ENCODE results near the gene ALDH4A1. TPM values are rescaled to one million over a fixed set of nuclear protein-coding genes. Genes with fewer than 3 reads are reported as not detected.

The ALDH4A1 gene
- total RNA-seq, 2 experiments from 2014 or later, result 6.1 to 7.6 TPM

GRCh38 chr1:18921516-18922251 lies 19.3 kb upstream of the ALDH4A1 start:
- DNase-seq (ENCODE audit: low spot score), result no peak
- H3K4me2 ChIP-seq (ENCODE audit: low read length), result no peak overlapping the region
- H3K79me2 ChIP-seq (ENCODE audit: insufficient read depth, low read depth, low read length), result no peaks in the 10 kb centered on the region
- H3K27ac ChIP-seq (ENCODE audit: low read depth, low read length, poor library complexity, severe bottlenecking), result no peak overlapping the region
- H3K9me2 ChIP-seq (ENCODE audit: insufficient read depth, low read length), result no peaks in the 10 kb centered on the region
- intact Hi-C loops (cut with micrococcal nuclease; ENCODE audit: unreplicated experiment), result no loop called here
- no peaks in the 10 kb centered on the region for H4K20me1 ChIP-seq (ENCODE audit: insufficient read depth, low read length)
- H3K4me1 ChIP-seq (ENCODE audit: insufficient read depth, low read length, poor library complexity, severe bottlenecking), result peaks cover 4% of the 10 kb centered on the region
- H3K4me3 ChIP-seq (ENCODE audit: low read depth, low read length, poor library complexity, severe bottlenecking), result no peak overlapping the region
- no peaks in the 10 kb centered on the region for H3K36me3 ChIP-seq (ENCODE audit: insufficient read depth, low read length)
- CTCF ChIA-PET (ENCODE audit: unreplicated experiment), result no interaction called here
- no peak for TF ChIP-seq EZH2phosphoT487 (IDR thresholded peaks at IDR 0.05; ENCODE audit: borderline replicate concordance, low read depth, low read length)
- TF ChIP-seq, protein P1, sequence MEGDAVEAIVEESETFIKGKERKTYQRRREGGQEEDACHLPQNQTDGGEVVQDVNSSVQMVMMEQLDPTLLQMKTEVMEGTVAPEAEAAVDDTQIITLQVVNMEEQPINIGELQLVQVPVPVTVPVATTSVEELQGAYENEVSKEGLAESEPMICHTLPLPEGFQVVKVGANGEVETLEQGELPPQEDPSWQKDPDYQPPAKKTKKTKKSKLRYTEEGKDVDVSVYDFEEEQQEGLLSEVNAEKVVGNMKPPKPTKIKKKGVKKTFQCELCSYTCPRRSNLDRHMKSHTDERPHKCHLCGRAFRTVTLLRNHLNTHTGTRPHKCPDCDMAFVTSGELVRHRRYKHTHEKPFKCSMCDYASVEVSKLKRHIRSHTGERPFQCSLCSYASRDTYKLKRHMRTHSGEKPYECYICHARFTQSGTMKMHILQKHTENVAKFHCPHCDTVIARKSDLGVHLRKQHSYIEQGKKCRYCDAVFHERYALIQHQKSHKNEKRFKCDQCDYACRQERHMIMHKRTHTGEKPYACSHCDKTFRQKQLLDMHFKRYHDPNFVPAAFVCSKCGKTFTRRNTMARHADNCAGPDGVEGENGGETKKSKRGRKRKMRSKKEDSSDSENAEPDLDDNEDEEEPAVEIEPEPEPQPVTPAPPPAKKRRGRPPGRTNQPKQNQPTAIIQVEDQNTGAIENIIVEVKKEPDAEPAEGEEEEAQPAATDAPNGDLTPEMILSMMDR (conservative IDR thresholded peaks at IDR 0.05; ENCODE audit: low read length), result 0 out of 2 replicates have a peak, but pooled peaks have one; percentile 19
- BruUV-seq (replicated peaks), result no TSS peak
- H2AFZ ChIP-seq (ENCODE audit: low read length), result no peak overlapping the region
- POLR2A ChIA-PET, result interaction anchor here (0.6 kb wide), 1 partner anchor 12 kb away, joined by 4 read pairs; no protein-coding TSS in a partner anchor
- no peaks in the 10 kb centered on the region for H3K9me3 ChIP-seq (ENCODE audit: low read length)

GRCh38 chr1:18920931-18921330 lies 18.6 kb upstream of the ALDH4A1 start:
- Histone ChIP-seq H3K79me2 (ENCODE audit: insufficient read depth, low read depth, low read length) (no peaks in the 10 kb centered on the region), H3K36me3 (ENCODE audit: insufficient read depth, low read length) (no peaks in the 10 kb centered on the region), H3K4me3 (ENCODE audit: low read depth, low read length, poor library complexity, severe bottlenecking) (no peak overlapping the region), H3K27ac (ENCODE audit: low read depth, low read length, poor library complexity, severe bottlenecking) (no peak overlapping the region), H3K9me3 (ENCODE audit: low read length) (no peaks in the 10 kb centered on the region), H2AFZ (ENCODE audit: low read length) (no peak overlapping the region), H3K4me2 (ENCODE audit: low read length) (no peak overlapping the region), H3K9me2 (ENCODE audit: insufficient read depth, low read length) (no peaks in the 10 kb centered on the region), H3K4me1 (ENCODE audit: insufficient read depth, low read length, poor library complexity, severe bottlenecking) (no peaks in the 10 kb centered on the region), H4K20me1 (ENCODE audit: insufficient read depth, low read length) (no peaks in the 10 kb centered on the region)
- ChIA-PET CTCF (ENCODE audit: unreplicated experiment) (no interaction called here), POLR2A (interaction anchor here (0.6 kb wide), 1 partner anchor 13 kb away, joined by 4 read pairs; no protein-coding TSS in a partner anchor)
- no peak for DNase-seq (ENCODE audit: low spot score)
- TF ChIP-seq, protein P1 (conservative IDR thresholded peaks at IDR 0.05; ENCODE audit: low read length), result no peak
- no peak for TF ChIP-seq EZH2phosphoT487 (IDR thresholded peaks at IDR 0.05; ENCODE audit: borderline replicate concordance, low read depth, low read length)
- intact Hi-C loops (cut with micrococcal nuclease; ENCODE audit: unreplicated experiment), result no loop called here
- no TSS peak for BruUV-seq (replicated peaks)

GRCh38 chr1:18919956-18920355 lies 17.6 kb upstream of the ALDH4A1 start:
- ChIA-PET CTCF (ENCODE audit: unreplicated experiment) (no interaction called here), POLR2A (no interaction called here)
- H2AFZ ChIP-seq (ENCODE audit: low read length), result no peak overlapping the region
- no peaks in the 10 kb centered on the region for H3K9me2 ChIP-seq (ENCODE audit: insufficient read depth, low read length)
- H3K27ac ChIP-seq (ENCODE audit: low read depth, low read length, poor library complexity, severe bottlenecking), result no peak overlapping the region
- H3K4me3 ChIP-seq (ENCODE audit: low read depth, low read length, poor library complexity, severe bottlenecking), result no peak overlapping the region
- TF ChIP-seq, protein P1 (conservative IDR thresholded peaks at IDR 0.05; ENCODE audit: low read length), result no peak
- no peak for TF ChIP-seq EZH2phosphoT487 (IDR thresholded peaks at IDR 0.05; ENCODE audit: borderline replicate concordance, low read depth, low read length)
- no peak overlapping the region for H3K4me2 ChIP-seq (ENCODE audit: low read length)
- intact Hi-C loops (cut with micrococcal nuclease; ENCODE audit: unreplicated experiment), result no loop called here
- no peaks in the 10 kb centered on the region for H4K20me1 ChIP-seq (ENCODE audit: insufficient read depth, low read length)
- no TSS peak for BruUV-seq (replicated peaks)
- no peaks in the 10 kb centered on the region for H3K4me1 ChIP-seq (ENCODE audit: insufficient read depth, low read length, poor library complexity, severe bottlenecking)
- no peaks in the 10 kb centered on the region for H3K79me2 ChIP-seq (ENCODE audit: insufficient read depth, low read depth, low read length)
- no peak for DNase-seq (ENCODE audit: low spot score)
- no peaks in the 10 kb centered on the region for H3K9me3 ChIP-seq (ENCODE audit: low read length)
- H3K36me3 ChIP-seq (ENCODE audit: insufficient read depth, low read length), result no peaks in the 10 kb centered on the region
